Diencephalon (tissue), 1 donor: ENCODE measurements around the gene OTX1. TPM values are rescaled to one million over a fixed set of nuclear protein-coding genes. Genes with fewer than 3 reads are reported as not detected.

Experiments used
- total RNA-seq: library from RNA; depleted of rRNA; stranded (reverse); fragments of >200 nt; gene quantifications from one replicate; pipeline ENCODE4 v1.2.3, GENCODE V29; 2014

The OTX1 gene
- total RNA-seq: 2.8 TPM

DNA sequence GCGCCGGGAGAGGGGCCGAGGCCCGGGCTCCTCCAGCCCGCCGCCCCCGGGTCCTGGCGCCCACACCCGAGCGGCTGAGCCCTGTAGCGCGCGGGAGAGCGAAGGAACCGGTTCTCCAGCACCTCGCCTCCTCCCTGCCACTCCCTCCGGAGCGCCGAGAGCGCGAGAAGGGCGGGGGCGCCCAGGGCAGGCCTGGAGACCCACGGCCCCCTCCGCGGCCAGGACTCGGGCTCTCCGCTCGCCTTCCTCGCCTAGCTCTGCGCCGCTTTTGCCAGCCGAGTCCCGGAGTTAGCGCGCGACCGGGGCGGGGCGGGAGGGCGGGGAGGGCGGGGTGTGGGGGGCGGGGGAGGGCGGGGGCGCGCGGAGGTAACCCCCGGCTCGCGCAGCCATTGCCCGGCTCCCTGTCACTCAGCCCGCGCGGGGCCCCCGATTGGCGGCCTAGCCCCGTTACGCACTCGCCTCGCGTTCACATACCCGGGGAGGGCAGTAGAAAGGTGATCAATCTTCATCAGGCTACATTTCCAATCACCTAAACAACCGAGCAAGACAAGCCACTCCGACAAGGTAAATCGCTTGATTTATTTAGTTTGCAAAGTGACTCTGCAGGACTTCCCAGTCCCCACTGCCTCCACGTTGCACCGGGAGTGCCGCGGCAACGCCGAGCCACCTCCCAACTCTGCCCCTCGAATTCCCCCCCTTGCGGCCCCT is at the start of gene OTX1:
TSS of gene OTX1 (plus strand) at position 497 of the 708 bp plus-strand sequence. CDS start 2,161 bp downstream, outside the sequence.

